Measurements from ENCODE around the gene LIN7A.
A peak's percentile ranks its signal among the peaks of the same experiment; 100 is the strongest.

DNA sequence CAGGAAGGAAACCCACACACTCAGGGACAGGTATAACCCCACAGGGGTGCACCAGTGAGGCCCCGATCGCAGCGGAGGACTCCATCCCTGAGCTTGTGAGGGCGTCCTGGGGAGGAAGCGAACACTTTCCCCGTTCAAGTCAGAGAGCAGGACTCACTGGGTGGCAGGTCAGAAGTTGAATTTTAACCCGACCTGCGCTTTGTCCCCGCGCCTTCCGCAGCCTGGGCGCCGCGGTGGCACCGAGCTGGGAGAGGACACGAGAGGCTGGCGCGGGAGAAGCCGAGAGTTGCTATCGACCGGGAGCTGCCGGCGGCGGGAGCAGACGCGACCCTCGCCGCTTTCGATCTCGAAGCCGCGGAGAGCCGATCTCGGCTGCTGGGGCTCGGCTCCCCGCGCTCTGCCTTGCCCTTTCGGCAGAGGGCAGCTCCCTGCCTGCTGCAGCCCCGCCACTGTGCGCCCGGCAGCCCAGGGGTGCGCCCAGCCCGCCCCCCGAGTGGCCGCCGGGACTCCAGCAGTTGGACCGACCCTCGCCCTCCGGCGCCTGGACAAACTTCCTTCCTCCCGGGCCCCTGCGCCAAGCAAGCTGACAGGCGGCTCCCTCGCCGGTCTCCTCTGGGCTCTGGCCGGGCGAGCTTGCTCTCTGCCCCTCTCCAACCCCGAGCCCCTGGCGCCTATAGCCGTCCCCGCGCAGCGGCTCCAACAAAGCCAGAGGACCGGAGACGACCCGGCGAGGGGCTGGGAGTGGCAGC is 918 bp downstream of the LIN7A start:
- TF ChIP-seq, protein P1, sequence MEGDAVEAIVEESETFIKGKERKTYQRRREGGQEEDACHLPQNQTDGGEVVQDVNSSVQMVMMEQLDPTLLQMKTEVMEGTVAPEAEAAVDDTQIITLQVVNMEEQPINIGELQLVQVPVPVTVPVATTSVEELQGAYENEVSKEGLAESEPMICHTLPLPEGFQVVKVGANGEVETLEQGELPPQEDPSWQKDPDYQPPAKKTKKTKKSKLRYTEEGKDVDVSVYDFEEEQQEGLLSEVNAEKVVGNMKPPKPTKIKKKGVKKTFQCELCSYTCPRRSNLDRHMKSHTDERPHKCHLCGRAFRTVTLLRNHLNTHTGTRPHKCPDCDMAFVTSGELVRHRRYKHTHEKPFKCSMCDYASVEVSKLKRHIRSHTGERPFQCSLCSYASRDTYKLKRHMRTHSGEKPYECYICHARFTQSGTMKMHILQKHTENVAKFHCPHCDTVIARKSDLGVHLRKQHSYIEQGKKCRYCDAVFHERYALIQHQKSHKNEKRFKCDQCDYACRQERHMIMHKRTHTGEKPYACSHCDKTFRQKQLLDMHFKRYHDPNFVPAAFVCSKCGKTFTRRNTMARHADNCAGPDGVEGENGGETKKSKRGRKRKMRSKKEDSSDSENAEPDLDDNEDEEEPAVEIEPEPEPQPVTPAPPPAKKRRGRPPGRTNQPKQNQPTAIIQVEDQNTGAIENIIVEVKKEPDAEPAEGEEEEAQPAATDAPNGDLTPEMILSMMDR (IDR thresholded peaks at IDR 0.05) = peak in 1 of 4 experiments; percentile 13
- TF ChIP-seq POLR2AphosphoS5 (IDR thresholded peaks at IDR 0.05) = no peak

Measured in gastroesophageal sphincter (tissue), 3 donors.